Fibroblast of pulmonary artery (primary cell): ENCODE results near the gene HPCAL1.
"Not testable (repeated sequence)": the region's sequence is repeated elsewhere in the genome, so short reads cannot be mapped to it uniquely, and the experiment has no call there.

Experiments
- DNase-seq: peaks from one replicate; pipeline ENCODE4 v3.0.0-alpha.2; 2010; ENCODE audit warnings: low read depth
- H3K4me3 ChIP-seq: replicated peaks from 2 replicates; pipeline ENCODE4 v1.5.1; 2011; ENCODE audit warnings: low read depth, mild to moderate bottlenecking, control low read depth, low read length, moderate library complexity
- CTCF ChIP-seq: IDR thresholded peaks from 2 replicates; pipeline ENCODE4 v1.5.1; 2011; ENCODE audit warnings: mild to moderate bottlenecking, control low read depth, low read length, inconsistent platforms; ENCODE audit errors: missing control alignments

Gene HPCAL1

GRCh38 chr2:10257036-10257435 is 45.7 kb upstream of the HPCAL1 start:
- TF ChIP-seq CTCF: no peak
- no peak for DNase-seq
- H3K4me3 ChIP-seq: no peak overlapping the region

- no peak for TF ChIP-seq CTCF
- no peak overlapping the region for H3K4me3 ChIP-seq
- DNase-seq: no peak
These were observed 45.1 kb upstream of the HPCAL1 start for GRCh38 chr2:10257500-10258147.

DNA sequence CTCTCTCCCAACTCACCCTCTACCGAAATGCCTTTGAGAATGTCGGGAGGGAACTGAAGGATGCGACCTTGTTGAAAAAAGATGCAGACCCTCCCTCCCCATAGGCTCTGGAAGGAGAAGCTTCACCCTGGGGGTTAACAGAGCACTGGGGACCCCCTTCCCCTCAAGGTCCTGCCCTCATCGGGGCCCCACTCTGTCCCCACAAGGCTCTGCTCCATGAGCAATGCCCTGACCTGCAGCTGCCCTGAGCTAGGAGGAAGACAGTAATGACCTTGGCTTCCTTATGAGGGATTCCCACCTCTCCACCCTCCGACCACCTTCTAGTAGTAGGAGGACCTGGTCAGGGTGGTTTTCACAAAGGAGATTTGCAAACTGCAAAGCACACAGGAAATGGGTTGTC is 44.4 kb upstream of the HPCAL1 start:
- no peak overlapping the region for H3K4me3 ChIP-seq
- TF ChIP-seq CTCF: no peak
- DNase-seq: no peak

GRCh38 chr2:10258726-10259125 is 44.0 kb upstream of the HPCAL1 start:
- TF ChIP-seq CTCF: no peak
- H3K4me3 ChIP-seq: no peak overlapping the region
- no peak for DNase-seq

GRCh38 chr2:10260130-10260529 is 42.6 kb upstream of the HPCAL1 start:
- no peak for TF ChIP-seq CTCF
- DNase-seq: no peak
- no peak overlapping the region for H3K4me3 ChIP-seq

DNA sequence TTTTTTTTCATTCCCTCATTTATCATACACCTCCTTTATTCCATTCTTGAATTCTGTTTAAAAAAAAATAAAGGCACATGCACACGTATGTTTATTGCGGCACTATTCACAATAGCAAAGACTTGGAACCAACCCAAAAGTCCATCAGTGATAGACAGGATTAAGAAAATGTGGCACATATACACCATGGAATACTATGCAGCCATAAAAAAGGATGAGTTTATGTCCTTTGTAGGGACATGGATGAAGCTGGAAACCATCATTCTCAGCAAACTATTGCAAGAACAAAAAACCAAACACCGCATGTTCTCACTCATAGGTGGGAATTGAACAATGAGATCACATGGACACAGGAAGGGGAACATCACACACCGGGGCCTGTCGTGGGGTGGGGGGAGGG is 39.2 kb upstream of the HPCAL1 start:
- not testable (repeated sequence) for H3K4me3 ChIP-seq, DNase-seq

- no peak for TF ChIP-seq CTCF
- DNase-seq: no peak
- H3K4me3 ChIP-seq: no peak overlapping the region
These were observed 38.0 kb upstream of the HPCAL1 start for GRCh38 chr2:10264506-10265328.
